Measurements from ENCODE around the gene PSIP1.
"Not testable (repeated sequence)": the region's sequence is repeated elsewhere in the genome, so short reads cannot be mapped to it uniquely, and the experiment has no call there.

Gene PSIP1

DNA sequence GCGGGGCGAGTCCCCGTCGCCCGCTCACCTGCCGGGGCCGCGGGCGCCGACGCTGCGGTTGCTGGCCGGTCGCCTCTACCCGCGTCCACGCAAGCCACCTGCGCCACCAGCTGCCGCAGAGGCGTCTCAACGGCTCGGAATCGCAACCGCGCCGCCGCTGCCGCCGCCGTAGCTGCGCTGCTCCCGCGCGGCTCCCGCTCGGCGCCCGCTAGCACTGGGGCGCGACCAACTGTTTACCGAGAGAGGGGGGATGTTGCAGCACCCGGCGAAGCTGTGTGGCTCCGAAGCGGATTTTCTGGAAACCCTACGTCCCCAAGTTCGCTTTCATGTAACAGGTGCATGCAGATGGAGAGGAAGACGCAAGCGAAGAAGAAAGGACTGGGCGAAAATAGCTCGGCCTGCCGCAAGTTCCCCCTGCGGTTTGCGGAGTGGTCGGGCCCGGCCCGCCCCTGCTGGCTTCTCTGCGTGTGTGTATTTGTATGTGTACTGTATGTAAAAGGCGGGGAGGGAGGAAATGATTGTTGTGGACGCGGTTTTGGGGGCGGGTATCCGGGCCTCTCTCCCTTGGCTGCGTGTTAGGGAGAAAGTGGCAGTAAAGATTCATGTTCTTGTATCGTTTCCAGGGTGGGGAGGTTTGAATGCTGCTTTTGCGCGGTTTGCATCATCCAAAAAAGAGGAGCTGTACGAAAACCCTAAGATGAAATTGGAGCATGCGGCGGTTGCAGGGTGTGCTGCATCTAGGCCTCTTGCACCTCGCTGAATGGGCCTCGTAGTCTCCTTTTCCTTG is at the start of gene PSIP1:
PSIP1 (minus strand) TSS at position 182 of the 787 bp plus-strand sequence. CDS start 782 bp downstream, outside the sequence.
- peak; percentile 64 for DNase-seq (ENCODE audit: low read depth)

DNA sequence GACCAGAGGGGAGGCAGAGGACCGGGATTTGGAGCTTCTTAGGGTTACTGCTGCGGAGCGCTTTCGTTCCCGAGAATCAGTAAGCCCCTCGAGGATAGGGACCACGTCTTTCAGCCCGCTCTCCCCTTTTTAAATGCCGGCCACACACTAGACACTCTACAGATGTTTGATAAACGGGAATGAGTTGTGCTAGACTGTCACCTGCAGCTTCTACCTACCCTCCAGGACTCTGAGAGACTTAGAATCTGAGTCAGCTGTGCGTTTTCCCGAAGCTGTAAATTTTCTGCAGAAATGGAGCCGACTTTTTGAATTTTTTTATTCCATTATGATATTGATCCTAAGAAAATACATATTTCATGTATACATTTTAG is 42.7 kb upstream of the PSIP1 start:
- no peak for DNase-seq (ENCODE audit: low read depth)

DNA sequence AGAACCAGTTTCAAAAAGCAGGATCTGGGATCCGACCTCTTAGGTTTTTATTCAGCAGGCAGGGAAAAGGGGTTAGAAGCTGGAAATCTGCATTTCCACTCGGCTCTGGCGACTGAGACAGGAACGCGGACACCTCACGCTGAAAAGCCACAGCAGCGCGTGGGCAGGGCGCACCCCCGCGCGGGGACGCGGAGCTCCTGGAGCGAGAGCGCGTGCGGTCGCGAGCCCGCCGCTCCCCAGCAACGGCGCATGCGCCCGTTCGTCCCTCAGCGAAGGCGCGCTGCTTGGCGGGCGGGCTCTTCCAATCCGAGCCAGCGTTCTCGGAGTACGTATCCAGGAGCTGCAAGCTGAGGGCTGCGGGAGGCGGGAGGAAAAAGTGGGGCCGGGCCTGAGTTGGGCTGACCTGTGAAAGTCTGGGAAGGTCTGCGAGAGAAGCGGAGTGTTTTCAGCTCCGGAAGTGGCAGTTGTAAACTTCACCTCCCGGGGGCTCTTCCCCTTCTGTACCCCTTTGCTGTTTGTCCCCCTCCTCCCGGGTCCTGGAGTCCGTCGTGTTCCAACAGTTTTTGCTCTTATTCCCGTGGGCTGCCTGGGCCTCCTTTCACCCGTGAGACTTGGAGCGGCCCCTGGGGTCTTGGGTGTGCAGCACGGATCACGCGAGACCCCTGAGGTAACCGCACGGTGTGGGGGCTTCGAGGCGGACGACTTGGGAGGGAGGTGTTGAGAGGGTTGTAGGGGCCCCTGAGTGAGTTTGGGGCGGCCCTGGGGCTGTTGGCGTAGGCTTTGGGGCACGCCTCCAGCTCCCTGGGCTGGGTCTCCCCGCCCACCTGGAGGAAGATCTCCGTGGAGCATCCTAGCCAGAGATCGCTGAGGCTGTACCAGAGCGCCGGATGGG is 42.1 kb upstream of the PSIP1 start, which contains the start of gene CCDC171:
CCDC171 (plus strand) TSS at position 408 of the 892 bp plus-strand sequence. CDS start 11,046 bp downstream, outside the sequence.
- peak; percentile 85 for DNase-seq (ENCODE audit: low read depth)

DNA sequence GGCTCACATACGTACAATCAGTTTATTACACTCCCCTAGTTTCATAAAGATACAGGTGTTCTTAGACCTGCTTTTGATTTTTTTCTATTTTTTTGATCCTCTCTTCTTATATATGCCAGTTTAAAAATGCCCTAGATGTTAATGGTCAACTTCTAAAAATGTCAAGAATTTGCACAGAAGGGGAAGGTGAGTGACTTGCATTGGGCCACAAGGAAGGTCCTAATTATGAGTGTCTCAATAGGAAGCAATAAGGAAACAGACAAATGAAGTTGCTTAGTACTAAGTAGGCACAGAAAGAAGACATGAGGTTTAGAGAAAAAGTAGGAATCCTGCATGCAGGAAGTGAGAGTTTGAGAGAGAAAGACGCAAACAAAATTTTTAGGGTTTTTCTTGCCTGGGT is 38.8 kb upstream of the PSIP1 start:
- no peak for DNase-seq (ENCODE audit: low read depth)

DNA sequence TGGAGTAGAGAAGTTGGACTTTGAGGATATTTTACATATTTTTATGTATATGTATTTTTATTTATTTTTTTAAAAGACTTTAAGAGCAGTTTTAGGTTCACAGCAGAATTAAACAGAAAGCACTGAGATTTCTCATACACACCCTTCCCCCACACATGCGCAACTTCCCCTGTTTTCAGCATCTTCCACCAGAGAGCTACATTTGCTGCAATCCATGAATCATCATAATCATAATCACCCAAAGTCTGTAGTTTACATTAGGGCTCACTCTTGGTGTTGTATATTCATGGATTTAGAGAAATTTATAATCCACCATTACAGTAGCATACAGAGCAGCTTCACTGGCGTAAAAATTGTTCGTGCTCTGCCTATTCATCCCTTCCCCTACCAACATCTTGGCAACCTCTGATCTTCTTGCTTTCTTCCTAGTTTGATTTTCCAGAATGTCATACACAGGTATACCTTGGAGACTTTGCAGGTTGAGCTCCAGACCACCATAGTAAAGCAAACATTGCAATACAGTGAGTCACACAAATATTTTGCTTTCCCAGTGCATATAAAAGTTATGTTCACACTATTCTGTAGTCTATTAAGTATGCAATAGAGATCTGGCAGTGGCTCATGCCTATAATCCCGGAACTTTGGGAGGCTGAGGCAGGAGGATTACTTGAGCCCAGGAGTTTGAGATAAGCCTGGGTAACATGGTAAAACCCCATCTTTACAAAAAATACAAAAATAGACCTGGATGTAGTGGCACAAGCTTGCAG is 32.5 kb upstream of the PSIP1 start:
- DNase-seq (ENCODE audit: low read depth), result no peak

DNA sequence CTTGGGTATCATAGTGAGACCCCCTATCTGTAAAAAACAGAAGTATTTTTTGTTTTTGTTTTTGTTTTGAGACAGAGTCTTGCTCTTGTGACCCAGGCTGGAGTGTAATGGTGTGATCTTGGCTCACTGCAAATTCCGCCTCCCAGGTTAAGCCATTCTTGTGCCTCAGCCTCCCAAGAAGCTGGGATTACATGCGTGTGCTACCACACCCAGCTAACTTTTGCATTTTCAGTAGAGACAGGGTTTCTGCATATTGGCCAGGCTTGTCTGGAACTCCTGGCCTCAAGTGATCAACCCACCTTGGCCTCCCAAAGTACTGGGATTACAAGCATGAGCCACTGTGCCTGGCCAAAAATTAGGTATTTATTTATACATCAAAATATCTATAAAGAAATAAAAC is 31.9 kb upstream of the PSIP1 start:
- no peak for DNase-seq (ENCODE audit: low read depth)

DNA sequence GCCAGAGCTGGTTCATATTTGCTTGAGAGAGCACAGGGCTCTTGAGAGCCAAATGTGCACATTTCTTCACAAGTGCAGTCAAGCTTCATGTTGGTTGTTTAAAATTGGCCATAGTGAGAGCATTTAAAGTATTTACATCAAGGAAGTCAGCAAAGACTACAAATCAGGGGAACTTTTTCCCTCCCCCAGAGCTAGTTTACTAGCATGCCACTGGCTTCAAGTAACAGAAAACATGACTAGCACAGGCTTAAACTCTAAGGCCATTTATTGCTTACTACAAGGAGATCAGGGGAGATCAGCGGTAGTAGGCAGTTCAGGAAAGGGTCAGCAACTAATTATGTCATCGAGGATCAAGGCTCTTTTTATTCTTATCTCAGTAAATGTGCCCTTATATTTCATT is 31.1 kb upstream of the PSIP1 start:
- DNase-seq (ENCODE audit: low read depth), result no peak

DNA sequence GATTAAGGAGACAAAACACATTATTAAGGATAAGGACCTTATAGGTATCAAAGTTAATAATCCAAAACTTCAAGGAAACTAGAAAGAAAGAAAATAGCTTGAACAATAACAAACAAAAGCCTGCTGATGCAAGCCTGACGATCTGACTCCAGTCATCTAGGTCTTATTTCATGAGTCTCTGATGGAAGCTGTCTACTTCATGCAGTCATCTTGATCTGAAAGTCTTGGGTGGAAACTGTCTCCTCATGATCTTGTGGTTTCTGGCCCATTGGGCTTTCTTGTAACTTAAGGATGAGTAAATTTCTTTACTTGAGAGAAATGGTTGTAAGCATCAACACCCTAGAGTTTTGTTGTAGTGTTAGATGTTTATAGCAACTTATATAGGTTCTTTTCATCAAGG is 20.6 kb upstream of the PSIP1 start:
- no peak for DNase-seq (ENCODE audit: low read depth)

DNA sequence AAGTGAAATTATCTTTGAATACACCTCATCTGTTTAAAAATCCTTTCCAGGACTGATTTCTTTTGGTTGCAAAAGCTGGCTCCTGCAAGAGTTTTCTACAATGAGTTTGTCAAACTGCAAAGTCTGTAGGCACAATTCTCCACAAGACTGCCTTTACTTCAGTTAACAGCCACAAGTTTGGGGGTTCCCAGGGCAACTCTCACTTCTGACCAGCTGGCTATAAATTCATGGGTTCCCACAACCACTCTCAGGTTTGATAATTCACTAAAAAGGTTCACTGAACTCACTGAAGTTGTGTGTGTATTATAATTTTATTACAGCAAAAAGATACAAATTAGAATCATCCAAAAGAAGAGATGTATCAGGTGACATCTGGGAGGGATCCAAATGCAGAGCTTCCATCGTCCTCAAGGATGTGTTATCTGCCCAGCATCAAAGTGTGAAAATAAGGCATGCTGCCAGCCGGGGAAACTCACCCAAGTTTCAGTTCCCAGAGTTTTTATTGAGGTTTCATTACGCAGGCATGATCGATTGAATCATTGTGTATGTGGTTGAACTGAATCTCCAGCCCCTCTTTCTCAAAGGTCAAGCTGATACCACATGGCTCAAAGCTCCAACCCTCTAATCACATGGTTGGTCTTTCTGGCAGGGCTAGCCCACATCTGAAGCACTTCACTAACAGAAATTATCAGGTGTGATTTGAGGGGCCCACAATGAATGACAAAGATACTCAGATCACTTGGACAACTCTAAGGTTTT is 19.0 kb upstream of the PSIP1 start:
- no peak for DNase-seq (ENCODE audit: low read depth)

DNA sequence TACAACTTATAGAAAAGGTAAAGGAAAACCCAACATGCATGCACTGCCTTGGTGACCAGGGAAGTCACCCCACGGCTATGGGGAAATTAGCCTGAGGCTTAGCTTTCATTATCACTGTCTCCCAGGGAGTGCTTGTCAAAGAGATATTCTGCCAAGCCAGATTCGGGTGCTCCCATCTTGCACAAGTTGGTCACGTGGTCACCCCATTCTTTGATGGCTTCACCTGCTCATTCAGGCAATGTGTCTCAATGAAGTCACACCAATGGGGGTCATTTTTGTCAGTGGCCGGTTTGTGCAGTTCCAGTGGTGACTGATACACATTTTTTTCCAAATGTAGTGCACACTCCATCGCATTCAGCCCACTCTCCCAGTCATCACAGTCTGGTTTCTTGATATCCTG is 16.3 kb upstream of the PSIP1 start:
- not testable (repeated sequence) for DNase-seq (ENCODE audit: low read depth)

DNA sequence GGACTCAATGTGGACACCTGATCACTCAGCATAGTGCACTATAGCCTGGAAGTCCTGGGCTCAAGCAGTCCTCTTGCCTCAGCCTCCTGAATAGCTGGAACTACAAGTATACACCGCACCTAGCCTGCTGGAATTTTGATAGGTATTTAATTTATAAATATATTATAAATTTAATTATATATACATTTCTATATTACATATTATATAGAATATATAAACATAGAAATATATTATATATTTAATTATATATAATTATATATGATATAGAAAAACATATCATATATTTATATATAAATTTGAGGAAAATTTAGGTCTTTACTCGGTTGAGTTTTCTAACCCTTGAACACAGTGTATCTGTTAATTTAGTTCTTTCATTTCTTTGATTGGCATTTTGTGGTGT is 15.2 kb upstream of the PSIP1 start:
- DNase-seq (ENCODE audit: low read depth), result no peak

DNA sequence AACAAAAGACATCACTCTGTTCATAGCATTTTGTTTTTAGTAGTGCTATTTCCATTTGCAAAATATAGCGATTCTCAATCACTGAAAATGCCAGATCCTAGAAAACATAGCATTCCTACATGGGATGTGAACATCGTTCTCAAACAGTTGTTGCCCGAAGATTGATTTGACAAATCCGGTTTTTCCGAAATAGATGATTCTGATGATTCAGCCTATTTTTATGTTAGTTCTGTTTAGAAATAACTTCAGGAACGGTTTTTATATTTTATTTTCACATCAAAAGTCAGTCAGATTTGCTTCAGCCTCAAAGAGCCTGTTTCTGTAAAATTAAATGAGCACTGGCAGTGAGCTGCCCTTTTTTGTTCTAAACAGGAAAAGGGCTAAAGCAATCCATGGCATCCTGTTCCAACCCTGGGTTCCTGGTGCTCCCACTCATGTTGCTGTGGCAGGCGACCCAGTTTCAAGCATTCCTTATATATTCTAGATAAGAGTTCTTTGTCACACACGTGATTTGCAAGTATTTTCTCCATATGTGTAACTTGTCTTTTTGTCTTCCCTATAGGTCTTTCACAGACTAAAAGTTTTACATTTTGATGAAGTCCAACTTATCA is 14.2 kb upstream of the PSIP1 start:
- DNase-seq (ENCODE audit: low read depth), result no peak

DNA sequence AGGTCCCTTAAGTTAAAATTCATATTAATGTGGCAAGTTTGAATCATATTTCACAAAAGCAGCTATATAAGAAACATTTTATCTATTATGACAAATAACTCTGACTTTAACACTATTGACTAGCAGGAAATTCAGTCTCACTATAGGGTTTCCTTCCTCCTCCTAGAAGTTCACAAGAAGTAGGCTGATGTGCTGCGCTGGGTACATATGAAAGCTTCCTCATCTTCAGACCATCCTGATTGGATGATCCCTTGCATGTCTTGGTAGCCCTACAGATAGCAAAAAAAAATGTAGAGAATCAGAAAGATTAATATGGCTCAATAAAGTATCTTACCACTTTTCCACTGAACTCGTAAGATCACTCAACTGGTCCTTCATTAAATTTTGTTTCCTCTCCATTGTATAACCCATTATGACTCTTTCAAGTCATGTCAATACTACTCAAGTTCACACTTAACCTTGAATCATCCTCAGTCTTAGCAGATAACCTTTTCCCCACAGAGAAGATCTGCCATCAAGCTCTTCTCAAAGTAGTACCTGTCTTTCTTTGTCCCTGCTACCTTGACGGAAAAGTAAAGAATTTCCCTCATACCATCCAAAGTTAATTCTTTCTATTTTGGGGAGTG is 11.5 kb upstream of the PSIP1 start:
- no peak for DNase-seq (ENCODE audit: low read depth)

DNA sequence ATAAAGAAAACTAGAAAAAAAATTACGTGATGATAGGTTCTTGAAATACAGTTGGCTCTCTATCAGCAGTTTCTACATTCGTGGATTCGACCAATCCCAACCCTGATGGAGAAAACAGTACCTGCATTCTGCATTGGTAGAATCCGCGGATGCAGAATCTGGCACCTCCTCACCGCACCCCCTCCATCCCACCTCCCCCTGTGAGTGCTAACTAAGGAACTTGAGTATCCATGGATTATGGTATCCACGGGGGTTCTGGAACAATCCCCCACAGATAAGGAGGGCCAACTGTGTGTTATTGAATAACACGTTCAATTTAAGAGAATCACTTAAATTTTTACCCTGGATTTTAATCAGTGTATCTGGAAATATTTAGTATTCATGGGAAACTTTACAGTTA is 10.5 kb upstream of the PSIP1 start:
- DNase-seq (ENCODE audit: low read depth), result no peak

DNA sequence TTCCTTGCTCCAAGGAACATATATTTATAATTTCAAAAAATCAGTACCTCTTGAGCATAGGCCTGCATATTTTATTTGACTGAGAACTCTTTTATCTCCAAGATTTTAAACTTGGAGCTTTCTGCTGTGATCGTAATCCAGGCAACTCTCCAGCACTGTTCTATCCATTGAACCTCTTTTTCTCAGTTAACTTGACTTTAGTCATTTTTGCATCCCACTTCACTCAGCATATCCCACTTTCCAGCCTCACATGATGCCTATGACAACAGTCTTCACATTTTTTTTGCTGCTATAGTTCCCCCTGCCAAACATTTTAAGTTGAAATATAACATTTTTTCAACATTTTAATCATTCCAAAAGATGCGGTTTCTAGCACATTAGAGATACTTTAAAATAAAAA is 9.1 kb upstream of the PSIP1 start:
- DNase-seq (ENCODE audit: low read depth), result no peak

DNA sequence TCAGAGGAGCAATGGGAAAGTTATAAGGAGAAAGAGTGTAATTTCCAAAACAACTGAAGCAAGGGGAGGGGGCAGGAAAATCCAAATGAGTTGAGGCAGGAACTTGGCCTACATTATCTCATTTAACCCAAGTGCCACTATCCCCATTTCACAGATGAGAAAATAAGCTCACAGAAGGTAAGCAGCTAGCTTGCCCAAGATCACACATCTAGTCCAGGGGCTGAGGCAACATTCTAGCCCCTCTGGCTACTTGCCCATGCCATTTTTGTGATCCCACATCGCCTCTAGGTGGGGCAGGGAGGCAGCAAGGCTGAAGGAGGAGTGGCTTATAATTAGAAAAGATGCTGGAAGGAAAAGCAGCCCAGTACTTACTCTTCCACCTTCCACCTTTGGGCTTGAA is 2.6 kb upstream of the PSIP1 start:
- DNase-seq (ENCODE audit: low read depth), result no peak

DNA sequence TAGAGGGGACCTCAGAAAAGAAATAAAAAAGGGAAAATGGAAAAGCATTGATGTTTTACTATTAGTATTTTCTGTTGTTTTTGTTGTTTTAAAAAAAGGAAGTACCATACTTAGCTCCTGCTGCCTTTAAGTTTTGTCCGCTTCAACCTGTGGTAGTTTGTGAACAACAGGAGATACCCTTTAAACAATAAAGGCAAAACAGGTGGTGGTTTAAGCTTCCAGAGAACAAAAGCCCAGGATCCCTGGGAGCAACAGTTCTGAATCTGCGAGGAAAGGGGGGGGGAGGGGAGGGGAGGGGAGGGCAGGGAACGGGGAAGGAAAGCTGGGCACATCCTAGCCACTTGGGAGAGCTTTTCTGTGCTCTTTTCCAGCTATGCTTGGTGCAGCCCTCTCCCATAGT is 2.1 kb upstream of the PSIP1 start:
- no peak for DNase-seq (ENCODE audit: low read depth)

DNA sequence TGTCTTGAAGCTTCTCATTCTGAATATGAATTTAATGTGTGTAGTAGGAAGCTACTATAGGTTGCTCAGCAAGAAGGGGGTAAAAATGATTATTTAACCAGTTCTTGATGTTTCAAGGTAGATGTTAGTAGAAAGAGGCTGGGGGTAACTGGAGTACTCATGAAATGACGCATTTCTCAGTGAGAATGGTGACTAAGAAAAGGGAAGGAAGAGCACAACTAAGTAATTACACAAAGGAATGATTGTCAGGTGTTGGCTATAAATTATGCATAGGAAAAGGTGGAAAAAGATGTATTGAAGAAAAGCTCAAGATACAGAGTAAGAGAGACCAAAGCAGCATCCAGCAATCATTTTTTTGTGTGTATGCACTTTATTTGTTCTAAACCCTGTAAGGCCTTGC is 1.4 kb upstream of the PSIP1 start:
- no peak for DNase-seq (ENCODE audit: low read depth)

DNA sequence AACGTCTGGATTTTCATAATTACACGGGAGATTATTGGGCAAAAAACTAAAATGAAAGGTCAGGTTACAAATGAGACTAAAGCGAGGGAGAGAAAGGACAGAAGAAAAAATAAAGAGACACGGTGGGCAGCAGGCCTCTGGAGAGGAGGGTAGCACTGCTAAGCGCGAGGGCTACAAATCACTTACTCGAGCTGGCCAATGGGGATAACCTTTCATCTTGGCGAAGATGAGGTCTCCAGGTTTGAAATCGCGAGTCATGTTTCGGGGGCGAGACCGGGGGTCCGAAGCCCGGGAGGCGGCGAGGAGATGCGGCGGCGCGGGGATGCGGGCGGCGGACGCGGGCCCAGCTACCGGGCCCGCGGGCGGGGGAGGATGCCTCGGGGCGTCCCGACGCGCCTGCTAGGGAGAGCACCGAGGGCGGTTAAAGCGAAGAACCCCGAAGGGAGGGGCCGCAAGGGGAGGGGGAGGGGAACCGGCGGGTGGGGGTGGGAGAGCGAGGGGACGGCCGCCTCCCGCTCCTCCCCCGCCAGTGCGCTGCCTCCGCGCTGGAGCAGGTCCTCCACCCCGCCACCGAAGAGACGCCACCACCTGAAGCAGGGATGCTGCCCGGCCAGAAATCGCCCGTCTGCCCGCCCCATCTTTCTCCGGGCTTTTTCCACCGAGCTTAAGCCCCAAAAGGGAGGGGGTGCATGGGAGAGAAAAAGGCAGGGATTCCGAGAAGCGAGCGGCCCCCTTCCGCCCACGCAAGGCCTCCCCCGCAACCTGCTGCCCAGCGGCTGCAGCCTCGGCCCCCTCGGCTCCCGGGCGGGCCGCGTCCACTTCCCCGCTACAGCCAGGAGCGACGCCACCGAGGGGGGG is 610 bp downstream of the PSIP1 start:
- no peak for DNase-seq (ENCODE audit: low read depth)

DNA sequence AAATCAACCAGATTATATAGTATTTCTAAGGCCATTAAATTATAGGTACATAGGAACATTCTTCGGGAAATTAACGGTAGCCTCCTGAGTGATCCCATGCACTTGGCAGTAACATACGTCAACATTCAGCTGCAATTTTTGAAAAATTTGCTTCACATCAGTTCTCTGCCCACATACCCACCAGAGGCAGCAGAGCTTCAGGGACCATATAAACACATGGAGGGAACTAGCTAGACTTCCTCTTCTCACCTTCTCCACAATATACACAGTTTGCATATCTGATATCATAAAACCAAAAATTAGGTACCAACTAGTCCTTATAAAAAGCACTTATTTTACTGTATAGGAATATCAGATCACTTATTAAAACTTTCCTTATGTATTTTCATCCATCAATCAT is 4.8 kb downstream of the PSIP1 start:
- no peak for DNase-seq (ENCODE audit: low read depth)

Measured in HS-5 (cell line).